ENCODE results near the gene SCYGR8.

SCYGR8 gene

DNA sequence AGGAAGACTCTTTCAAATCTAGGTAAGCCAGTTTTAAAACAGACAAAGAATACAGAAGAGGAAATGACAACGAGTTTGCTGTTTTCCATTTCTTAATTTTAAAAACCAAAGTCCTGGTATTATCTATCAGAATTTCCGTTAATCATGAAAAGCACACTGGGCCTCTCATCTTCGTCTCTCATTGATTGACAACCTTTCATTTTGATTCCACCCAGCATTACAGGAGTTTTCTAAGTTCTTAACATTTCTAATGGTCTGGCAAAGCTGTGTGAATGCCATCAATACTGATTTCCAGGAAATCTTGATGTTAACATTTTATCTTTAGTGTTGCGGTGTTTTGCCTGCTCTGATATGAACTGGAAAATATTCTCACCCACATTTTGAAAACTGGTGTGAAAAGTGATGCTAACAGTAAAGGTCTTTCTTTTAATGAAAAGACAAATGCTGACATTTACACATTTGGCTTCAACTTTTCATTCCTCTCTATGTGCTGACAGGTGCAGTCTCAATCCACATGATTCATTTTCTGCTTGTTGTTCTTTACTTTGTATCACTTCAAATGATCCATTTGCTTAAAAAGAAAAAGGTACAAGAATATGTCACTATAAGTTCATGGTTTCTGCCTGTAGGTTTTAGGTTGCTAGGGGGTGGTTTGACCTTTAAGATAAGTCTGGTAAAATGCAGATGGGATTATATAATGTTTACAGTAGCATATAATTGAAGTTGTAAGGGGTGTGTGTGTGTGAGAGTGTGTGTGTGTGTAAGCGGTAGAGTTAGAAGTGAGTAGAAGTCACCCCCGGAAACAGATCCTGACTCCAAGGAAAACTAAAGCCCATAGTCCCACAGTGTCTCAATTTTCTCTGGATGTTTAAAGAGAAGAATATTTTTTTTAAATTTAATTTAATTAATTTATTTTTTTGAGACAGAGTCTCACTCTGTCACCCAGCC is 29.5 kb downstream of the SCYGR8 start:
- TF ChIP-seq ZNF274 (IDR thresholded peaks at IDR 0.05; ENCODE audit: low read depth, low read length), result no peak
- TF ChIP-seq YY1 (IDR thresholded peaks at IDR 0.05; ENCODE audit: insufficient read depth, insufficient read length), result no peak
- no peak for TF ChIP-seq SUZ12 (IDR thresholded peaks at IDR 0.05; ENCODE audit: extremely low read depth, insufficient read depth, insufficient read length)
- H3K9me3 ChIP-seq (ENCODE audit: insufficient read depth, low read length), result no peaks in the 10 kb centered on the region
- no peak for DNase-seq (ENCODE audit: low read depth, low spot score)
- H3K27me3 ChIP-seq (ENCODE audit: insufficient read depth, insufficient read length), result no peaks in the 10 kb centered on the region
- no peak overlapping the region for H3K4me3 ChIP-seq (ENCODE audit: insufficient read length, low read depth)
- H3K9ac ChIP-seq (ENCODE audit: insufficient read length, low read depth), result no peak overlapping the region
- H3K36me3 ChIP-seq (ENCODE audit: insufficient read depth, insufficient read length, low read length), result no peaks in the 10 kb centered on the region
- no peaks in the 10 kb centered on the region for H3K4me1 ChIP-seq (ENCODE audit: insufficient read depth, insufficient read length)

DNA sequence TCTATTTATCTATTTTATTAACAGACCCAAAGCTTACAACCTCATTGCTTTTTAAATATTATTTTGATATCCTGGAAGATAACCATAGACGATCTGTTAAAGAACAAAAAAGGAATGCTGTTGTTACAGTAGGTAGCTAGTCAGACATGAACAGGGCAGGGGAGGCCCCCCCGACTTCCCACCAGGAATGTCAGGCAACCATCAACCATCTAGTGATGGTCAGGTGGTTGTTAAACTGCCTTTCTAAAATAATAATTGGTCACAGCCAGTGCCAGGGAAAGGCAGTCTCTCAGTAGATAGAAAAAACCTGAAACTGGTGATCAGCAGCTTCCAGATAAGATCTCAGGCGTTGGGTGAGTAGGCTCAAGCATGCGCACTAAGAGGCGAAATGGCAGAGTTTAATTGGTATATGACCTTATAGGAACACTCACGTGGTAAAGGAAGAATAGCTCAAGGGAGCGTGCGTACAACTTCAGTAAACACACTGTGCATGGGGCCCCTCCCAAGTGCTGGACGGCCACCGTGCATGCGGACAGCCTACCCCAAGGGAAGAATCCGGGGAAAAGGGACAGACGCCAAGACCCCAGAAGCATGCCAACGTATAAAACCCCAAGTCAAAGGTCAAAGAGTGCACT is 35.4 kb downstream of the SCYGR8 start:
- no peaks in the 10 kb centered on the region for H3K27me3 ChIP-seq (ENCODE audit: insufficient read depth, insufficient read length)
- H3K9me3 ChIP-seq (ENCODE audit: insufficient read depth, low read length), result no peaks in the 10 kb centered on the region
- no peak for TF ChIP-seq SUZ12 (IDR thresholded peaks at IDR 0.05; ENCODE audit: extremely low read depth, insufficient read depth, insufficient read length)
- no peak for TF ChIP-seq ZNF274 (IDR thresholded peaks at IDR 0.05; ENCODE audit: low read depth, low read length)
- TF ChIP-seq YY1 (IDR thresholded peaks at IDR 0.05; ENCODE audit: insufficient read depth, insufficient read length), result no peak
- no peak for DNase-seq (ENCODE audit: low read depth, low spot score)
- no peaks in the 10 kb centered on the region for H3K4me1 ChIP-seq (ENCODE audit: insufficient read depth, insufficient read length)
- no peaks in the 10 kb centered on the region for H3K36me3 ChIP-seq (ENCODE audit: insufficient read depth, insufficient read length, low read length)
- H3K4me3 ChIP-seq (ENCODE audit: insufficient read length, low read depth), result no peak overlapping the region
- no peak overlapping the region for H3K9ac ChIP-seq (ENCODE audit: insufficient read length, low read depth)

DNA sequence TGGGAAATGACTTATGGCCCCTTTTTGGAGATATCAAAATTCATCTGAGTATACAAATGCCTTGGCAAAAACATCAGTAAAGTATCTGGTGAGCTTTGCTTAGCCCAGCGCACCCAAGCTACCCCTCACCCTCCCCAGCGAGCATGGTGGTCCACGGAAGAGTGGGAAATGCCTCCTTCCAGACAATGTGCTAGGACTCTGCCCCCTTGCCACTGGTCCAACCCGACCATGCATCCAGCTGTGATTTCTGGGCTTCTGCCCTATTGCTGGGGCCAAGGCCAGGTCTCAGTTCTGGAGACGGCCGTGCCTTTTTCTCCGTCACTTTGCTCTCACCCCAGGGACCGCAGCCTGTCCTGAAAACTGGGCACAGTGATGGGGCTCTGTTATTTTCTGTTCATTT is 36.1 kb downstream of the SCYGR8 start:
- H3K9ac ChIP-seq (ENCODE audit: insufficient read length, low read depth), result no peak overlapping the region
- TF ChIP-seq SUZ12 (IDR thresholded peaks at IDR 0.05; ENCODE audit: extremely low read depth, insufficient read depth, insufficient read length) (no peak), YY1 (IDR thresholded peaks at IDR 0.05; ENCODE audit: insufficient read depth, insufficient read length) (no peak), ZNF274 (IDR thresholded peaks at IDR 0.05; ENCODE audit: low read depth, low read length) (no peak)
- no peak overlapping the region for H3K4me3 ChIP-seq (ENCODE audit: insufficient read length, low read depth)
- H3K9me3 ChIP-seq (ENCODE audit: insufficient read depth, low read length), result no peaks in the 10 kb centered on the region
- no peak for DNase-seq (ENCODE audit: low read depth, low spot score)
- H3K4me1 ChIP-seq (ENCODE audit: insufficient read depth, insufficient read length), result no peaks in the 10 kb centered on the region
- no peaks in the 10 kb centered on the region for H3K27me3 ChIP-seq (ENCODE audit: insufficient read depth, insufficient read length)
- H3K36me3 ChIP-seq (ENCODE audit: insufficient read depth, insufficient read length, low read length), result no peaks in the 10 kb centered on the region

DNA sequence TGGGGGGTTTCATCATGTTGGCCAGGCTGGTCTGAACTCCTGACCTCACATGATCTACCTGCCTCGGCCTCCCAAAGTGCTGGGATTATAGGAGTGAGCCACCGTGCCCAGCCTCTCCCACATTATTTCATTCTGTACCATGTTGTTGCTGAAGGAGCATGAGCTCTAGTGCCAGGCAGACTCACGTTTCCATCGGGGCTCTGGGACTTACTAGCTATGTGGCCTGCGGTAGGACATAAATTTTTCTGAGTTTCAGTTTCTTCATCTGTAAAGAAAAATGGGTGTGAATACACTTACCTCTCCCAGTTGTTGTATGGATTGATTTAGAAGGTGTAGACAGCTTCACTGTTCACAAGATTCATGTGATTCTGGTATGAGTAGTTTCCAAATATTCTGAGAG is 37.1 kb downstream of the SCYGR8 start:
- Histone ChIP-seq H3K9ac (ENCODE audit: insufficient read length, low read depth) (no peak overlapping the region), H3K36me3 (ENCODE audit: insufficient read depth, insufficient read length, low read length) (no peaks in the 10 kb centered on the region), H3K4me1 (ENCODE audit: insufficient read depth, insufficient read length) (no peaks in the 10 kb centered on the region), H3K4me3 (ENCODE audit: insufficient read length, low read depth) (no peak overlapping the region), H3K9me3 (ENCODE audit: insufficient read depth, low read length) (no peaks in the 10 kb centered on the region), H3K27me3 (ENCODE audit: insufficient read depth, insufficient read length) (no peaks in the 10 kb centered on the region)
- DNase-seq (ENCODE audit: low read depth, low spot score), result no peak
- TF ChIP-seq SUZ12 (IDR thresholded peaks at IDR 0.05; ENCODE audit: extremely low read depth, insufficient read depth, insufficient read length) (no peak), YY1 (IDR thresholded peaks at IDR 0.05; ENCODE audit: insufficient read depth, insufficient read length) (no peak), ZNF274 (IDR thresholded peaks at IDR 0.05; ENCODE audit: low read depth, low read length) (no peak)

DNA sequence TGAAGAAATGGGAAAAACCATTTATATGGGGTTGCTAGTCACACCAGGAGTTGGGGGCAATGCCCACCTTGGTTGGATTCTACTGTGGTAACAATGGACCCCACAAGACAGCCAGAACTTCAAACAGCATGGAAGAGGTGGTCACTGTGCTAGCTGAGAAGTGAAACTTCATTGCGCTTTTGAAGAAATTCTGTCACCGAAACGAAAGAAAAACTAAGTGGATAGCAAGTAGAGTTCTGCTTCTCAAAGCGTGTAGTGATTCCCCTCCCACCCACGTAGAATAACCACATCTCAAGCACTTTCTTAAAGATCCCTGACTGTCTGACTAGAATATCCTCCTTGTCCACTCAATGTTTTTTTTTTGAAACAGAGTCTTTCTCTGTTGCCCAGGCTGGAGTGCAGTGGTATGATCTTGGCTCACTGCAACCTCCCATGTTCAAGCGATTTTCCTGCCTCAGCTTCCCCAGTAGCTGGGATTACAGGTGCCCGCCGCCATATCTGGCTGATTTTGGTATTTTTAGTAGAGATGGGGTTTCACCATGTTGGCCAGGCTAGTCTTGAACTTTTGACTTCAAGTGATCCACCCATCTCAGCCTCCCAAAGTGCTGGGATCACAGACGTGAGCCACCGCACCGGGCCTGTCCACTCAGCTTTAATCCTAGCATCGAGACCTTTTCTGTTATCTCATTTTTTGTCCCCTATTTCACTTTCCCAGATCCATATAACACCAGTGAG is 37.9 kb downstream of the SCYGR8 start:
- no peak for DNase-seq (ENCODE audit: low read depth, low spot score)
- no peak overlapping the region for H3K4me3 ChIP-seq (ENCODE audit: insufficient read length, low read depth)

DNA sequence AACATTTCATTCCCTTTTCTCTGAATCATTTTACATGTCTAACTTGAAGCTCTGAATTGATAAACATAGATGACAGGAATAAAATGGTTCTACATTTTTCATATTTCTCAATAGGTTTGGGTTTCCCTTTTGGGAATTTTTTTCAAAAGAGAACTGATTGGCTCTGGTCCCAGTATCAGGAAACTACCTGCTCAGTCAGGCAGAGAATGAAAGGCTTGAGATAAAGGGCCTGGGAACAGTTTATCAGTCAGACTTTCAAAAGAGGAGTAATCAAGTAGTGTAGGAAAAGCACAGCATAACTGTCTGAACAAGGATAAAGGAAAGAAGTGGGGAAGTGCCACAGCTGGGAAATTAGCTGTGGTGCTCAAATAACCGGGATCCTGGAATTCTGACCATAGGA is 39.6 kb downstream of the SCYGR8 start:
- Histone ChIP-seq H3K27me3 (ENCODE audit: insufficient read depth, insufficient read length) (no peaks in the 10 kb centered on the region), H3K9ac (ENCODE audit: insufficient read length, low read depth) (no peak overlapping the region), H3K9me3 (ENCODE audit: insufficient read depth, low read length) (peaks cover 5% of the 10 kb centered on the region; the same call in 1 of the 2 replicates), H3K4me3 (ENCODE audit: insufficient read length, low read depth) (no peak overlapping the region), H3K4me1 (ENCODE audit: insufficient read depth, insufficient read length) (no peaks in the 10 kb centered on the region), H3K36me3 (ENCODE audit: insufficient read depth, insufficient read length, low read length) (no peaks in the 10 kb centered on the region)
- DNase-seq (ENCODE audit: low read depth, low spot score), result no peak
- no peak for TF ChIP-seq YY1 (IDR thresholded peaks at IDR 0.05; ENCODE audit: insufficient read depth, insufficient read length)

More for the DNA sequence above, 37.9 kb downstream of the SCYGR8 start:
- TF ChIP-seq ZNF274 (IDR thresholded peaks at IDR 0.05; ENCODE audit: low read depth, low read length) (no peak), YY1 (IDR thresholded peaks at IDR 0.05; ENCODE audit: insufficient read depth, insufficient read length) (no peak), SUZ12 (IDR thresholded peaks at IDR 0.05; ENCODE audit: extremely low read depth, insufficient read depth, insufficient read length) (no peak)
- no peaks in the 10 kb centered on the region for H3K36me3 ChIP-seq (ENCODE audit: insufficient read depth, insufficient read length, low read length)
- H3K4me1 ChIP-seq (ENCODE audit: insufficient read depth, insufficient read length), result no peaks in the 10 kb centered on the region
- peaks cover 2% of the 10 kb centered on the region; the same call in 1 of the 2 replicates for H3K9me3 ChIP-seq (ENCODE audit: insufficient read depth, low read length)
- H3K9ac ChIP-seq (ENCODE audit: insufficient read length, low read depth), result no peak overlapping the region
- no peaks in the 10 kb centered on the region for H3K27me3 ChIP-seq (ENCODE audit: insufficient read depth, insufficient read length)

All from NT2/D1 (cell line).